CD4-positive, alpha-beta T cell treated with Interleukin-6 at 100 ng/mL for 8 hours (primary cell): ENCODE results near the gene SPHK1.

Source experiments
- DNase-seq: peaks from one replicate; pipeline ENCODE4 v3.0.0-alpha.2; 2020; ENCODE audit warnings: mixed read lengths, low spot score

Gene SPHK1

DNA sequence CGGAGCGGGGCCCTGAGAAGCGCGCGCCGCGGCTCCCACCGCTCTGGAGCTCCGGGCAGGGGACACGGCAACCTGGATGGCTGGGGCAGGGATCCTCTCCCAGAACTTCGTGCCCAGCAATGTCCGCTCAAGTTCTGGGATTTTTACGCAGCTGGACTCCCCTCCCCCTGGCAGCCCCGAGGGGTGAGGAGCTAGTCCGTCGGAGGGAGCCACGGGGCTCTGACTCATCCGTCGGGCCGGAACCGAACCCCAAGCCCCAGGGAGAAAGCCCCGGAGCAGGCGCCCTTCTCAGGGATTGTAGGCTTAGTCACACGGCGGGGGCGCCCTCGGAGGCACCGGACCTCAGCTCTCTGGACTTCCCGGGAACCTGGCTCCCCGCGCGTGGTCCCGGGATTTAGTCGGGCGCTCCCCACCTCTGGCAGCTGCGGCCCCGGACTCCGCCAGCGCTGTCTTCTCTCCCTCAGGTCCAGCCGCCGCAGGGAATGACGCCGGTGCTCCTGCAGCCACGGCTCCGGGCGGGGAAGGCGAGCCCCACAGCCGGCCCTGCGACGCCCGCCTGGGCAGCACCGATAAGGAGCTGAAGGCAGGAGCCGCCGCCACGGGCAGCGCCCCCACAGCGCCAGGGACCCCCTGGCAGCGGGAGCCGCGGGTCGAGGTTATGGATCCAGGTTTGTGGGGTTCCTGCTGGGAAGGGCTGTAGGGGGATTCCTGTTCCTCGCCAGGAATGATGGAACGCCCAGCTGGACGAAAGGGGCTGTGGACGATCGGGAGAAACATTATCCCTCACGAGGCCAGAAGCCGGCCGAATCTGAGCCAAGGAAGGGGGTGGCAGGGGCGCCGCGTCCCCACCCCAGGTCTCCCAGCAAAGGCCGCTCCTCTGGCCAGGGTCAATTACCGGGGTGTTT is 830 bp downstream of the SPHK1 start:
- no peak for DNase-seq

DNA sequence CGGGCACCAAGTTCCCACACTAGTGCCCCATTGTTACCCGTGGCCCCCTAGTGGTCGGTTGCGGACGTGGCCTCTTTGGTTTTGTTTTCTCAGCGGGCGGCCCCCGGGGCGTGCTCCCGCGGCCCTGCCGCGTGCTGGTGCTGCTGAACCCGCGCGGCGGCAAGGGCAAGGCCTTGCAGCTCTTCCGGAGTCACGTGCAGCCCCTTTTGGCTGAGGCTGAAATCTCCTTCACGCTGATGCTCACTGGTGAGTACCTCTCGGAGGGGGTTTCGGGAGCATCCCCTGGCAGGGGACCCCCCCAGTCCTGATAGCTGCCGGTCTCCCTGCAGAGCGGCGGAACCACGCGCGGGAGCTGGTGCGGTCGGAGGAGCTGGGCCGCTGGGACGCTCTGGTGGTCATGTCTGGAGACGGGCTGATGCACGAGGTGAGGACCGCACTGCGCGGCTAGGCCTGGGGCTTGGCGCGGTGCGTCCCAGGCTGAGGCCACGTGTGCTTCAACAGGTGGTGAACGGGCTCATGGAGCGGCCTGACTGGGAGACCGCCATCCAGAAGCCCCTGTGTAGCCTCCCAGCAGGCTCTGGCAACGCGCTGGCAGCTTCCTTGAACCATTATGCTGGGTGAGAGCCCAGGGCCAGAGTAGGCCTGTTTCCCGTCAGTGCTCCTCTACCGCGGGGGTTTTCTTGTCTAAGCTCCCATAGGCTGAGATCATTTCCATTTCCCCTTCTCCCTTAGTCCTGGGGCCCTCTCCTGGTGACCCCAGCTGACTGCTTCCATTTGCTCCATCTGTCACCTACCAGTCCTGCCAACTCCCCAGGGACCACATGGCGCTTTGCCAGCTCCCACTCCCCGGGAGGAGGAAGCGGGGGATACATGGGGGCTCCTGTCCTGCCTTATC is 1.7 kb downstream of the SPHK1 start:
- peak; percentile 74 for DNase-seq

GRCh38 chr17:76386966-76387765 is 2.8 kb downstream of the SPHK1 start:
- no peak for DNase-seq

GRCh38 chr17:76388966-76389888 is 4.8 kb downstream of the SPHK1 start:
- DNase-seq = no peak

- no peak for DNase-seq
These were observed 5.6 kb downstream of the SPHK1 start for GRCh38 chr17:76390003-76390421.

DNA sequence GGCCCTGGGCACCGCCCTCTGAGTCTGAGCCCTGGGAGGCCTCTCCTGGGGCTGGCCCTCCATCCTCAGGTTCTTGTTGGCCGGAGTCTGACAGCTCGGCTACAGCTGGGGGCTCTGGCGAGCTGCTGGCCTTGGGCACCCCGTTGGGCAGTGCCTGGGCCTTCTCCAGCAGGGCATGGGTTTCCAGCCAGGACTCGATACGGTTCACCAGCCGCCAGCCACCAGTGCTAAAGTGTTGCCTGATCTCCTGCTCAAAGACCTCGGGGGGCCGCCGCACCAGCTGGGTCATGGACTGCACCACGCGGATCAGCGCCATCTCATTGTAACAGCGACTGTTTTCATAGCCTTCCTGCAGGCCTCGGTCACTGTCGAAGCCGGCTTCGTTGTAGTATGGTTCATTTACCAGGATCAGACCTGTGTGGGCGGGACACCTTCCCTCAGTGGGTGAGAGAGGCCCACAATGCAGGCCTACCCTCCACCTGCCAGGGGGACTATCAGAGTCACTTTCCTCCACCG is 6.8 kb downstream of the SPHK1 start:
- DNase-seq = no peak

- DNase-seq = no peak
These were observed 9.8 kb downstream of the SPHK1 start for GRCh38 chr17:76394166-76394565.

- no peak for DNase-seq
These were observed 11.6 kb downstream of the SPHK1 start for GRCh38 chr17:76395980-76396379.

- no peak for DNase-seq
These were observed 12.8 kb downstream of the SPHK1 start for GRCh38 chr17:76397184-76397583.

- DNase-seq = peak; percentile 82
These were observed 13.5 kb downstream of the SPHK1 start for GRCh38 chr17:76397687-76398522.

DNA sequence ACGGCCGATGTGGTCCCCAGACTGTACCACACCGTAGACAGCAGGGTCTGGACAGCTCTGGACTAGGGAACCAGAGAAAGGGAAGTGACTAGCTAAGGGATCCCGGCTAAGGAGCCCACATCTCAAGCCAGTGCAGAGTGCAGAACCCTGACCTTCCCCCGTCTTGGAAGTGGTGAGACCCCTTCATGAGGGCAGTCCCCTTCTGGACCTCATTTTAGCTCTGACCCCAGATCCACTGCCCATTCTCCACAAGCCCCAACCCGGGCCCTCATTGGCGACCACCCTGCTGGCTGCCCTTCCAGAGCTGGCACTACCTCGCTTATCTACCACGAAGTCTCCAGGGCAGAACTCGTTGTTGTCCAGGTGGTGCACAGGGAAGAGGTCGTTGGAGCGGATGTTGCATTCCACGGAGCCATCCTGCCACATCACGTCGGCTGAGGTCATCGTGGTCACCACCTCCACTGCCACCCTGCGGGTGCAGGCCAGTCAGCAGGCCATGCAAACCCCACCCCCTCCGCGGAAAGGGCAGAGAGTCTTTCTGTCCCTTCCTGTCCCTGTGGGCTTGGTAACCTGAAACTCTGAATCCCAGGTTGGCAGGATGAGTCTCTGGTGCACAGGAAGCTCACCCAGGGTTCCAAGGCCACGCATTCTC is 14.2 kb downstream of the SPHK1 start:
- no peak for DNase-seq

- no peak for DNase-seq
These were observed 15.1 kb downstream of the SPHK1 start for GRCh38 chr17:76399175-76400172.

- no peak for DNase-seq
These were observed 18.3 kb downstream of the SPHK1 start for GRCh38 chr17:76402711-76403110.

DNA sequence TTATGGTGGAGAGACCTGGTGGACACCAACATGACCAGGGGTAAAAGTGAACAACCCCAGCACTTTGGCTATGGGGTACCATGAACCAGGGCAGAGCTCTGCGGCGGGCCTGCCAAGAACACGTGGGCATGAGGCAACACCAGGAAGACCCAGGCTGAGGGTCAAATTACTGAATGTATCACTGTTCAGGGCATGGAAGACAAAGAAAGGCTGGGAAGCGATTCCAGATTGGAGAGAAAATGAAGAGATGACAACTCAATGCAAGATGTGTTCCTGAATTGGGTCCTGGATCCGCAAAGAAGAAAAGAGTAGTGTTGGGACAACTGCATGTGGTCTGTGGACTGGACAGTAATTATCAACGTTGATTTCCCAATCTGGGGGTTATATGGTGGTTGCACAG is 19.8 kb downstream of the SPHK1 start:
- DNase-seq = no peak

- no peak for DNase-seq
These were observed 20.7 kb downstream of the SPHK1 start for GRCh38 chr17:76404976-76405563.

DNA sequence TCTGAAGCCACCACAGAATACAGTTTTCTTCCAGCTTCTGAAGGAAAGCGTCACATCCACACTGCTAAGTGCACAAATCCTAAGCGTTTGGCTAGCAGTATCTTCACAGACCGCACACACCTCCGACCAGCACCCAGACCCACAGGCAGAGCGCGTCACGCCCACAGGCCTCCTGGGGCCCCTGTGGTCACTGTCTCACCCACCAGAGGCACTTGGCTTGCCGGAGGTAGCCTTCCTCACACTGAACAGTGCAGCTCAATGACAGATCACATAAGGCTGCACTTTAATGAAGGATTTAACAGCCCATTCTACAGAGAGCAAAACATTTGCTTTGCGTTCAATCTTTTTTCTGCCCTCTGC is 21.2 kb downstream of the SPHK1 start:
- no peak for DNase-seq

DNA sequence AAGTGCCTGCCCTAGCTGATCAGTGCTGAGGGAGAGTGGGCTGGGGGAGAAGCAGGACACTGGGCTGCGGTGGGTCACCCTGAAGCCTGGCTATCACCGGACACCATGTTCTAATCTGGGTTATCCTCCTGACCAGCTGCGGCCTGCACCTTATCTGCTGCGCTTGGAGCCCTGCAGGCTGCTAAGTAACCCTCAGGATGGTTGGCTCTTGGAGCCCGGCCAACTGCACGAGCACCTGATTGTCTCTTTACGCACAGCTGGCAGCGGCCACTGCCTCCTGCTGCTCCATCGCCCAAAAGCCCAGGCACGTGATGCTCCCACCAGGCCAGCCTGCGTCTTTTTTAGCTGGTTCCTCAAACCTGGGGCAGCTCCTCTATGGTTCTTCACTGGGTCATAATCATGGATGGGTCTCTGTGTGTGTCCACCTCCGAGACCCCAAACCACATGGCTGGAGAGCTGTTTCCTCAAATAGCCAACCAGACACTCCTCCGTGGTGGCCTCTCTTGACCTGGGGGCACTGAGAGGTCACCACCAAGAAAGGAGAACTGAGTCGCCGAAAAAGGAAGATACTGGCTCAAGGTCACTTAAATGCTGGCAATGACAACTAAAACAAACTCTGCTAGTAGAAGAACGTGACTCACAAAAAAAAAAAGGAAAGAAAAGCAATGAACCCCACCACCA is 21.7 kb downstream of the SPHK1 start:
- DNase-seq = no peak
